GM12872 (cell line): ENCODE results near the gene GLI1.

Source experiments
- CTCF ChIP-seq: IDR thresholded peaks from 3 replicates; pipeline ENCODE4 v1.5.1; 2011; ENCODE audit warnings: low read depth, mild to moderate bottlenecking, low read length, moderate library complexity; ENCODE audit not compliant: insufficient read depth

Gene GLI1

GRCh38 chr12:57428965-57429364, 30.6 kb upstream of the GLI1 start:
- TF ChIP-seq CTCF, result no peak

- no peak for TF ChIP-seq CTCF
Observed at GRCh38 chr12:57429473-57430111, 30.0 kb upstream of the GLI1 start.

- TF ChIP-seq CTCF, result peak; percentile 24; the same call in 1 of the 3 replicates
Observed at GRCh38 chr12:57430112-57430930, 29.3 kb upstream of the GLI1 start.

GRCh38 chr12:57430931-57431566, 28.5 kb upstream of the GLI1 start, which contains the start of gene R3HDM2:
TSS of gene R3HDM2 (minus strand) at chr12:57431043. CDS start at chr12:57310428, 120,615 bp downstream.
- TF ChIP-seq CTCF, result no peak

- no peak for TF ChIP-seq CTCF
Observed at GRCh38 chr12:57431654-57432188, 27.9 kb upstream of the GLI1 start.

GRCh38 chr12:57433370-57433769, 26.2 kb upstream of the GLI1 start:
- no peak for TF ChIP-seq CTCF
